SJSA1 (cell line): ENCODE measurements around the gene PSG6. TPM values are rescaled to one million over a fixed set of nuclear protein-coding genes. Genes with fewer than 3 reads are reported as not detected.
"Not testable (repeated sequence)": the region's sequence is repeated elsewhere in the genome, so short reads cannot be mapped to it uniquely, and the experiment has no call there.

Experiments
- DNase-seq, 2 experiments: peaks; one replicate each; pipeline ENCODE4 v3.0.0-alpha.2; 2015 to 2020; ENCODE audit warnings: low spot score in 2 of 2, low read depth in 1 of 2
- H3K27ac ChIP-seq: fragments of 250-450 bp; sonication (Bioruptor Pico); 2 replicates; pipeline ENCODE4 v1.5.1; 2020; ENCODE audit warnings: mild to moderate bottlenecking, moderate library complexity
- H3K27me3 ChIP-seq: fragments of 250-450 bp; sonication (Bioruptor Pico); replicated peaks from 2 replicates; pipeline ENCODE4 v1.5.1; 2020; ENCODE audit warnings: mild to moderate bottlenecking, moderate library complexity
- H3K36me3 ChIP-seq: fragments of 250-450 bp; sonication (Bioruptor Pico); 2 replicates; pipeline ENCODE4 v1.5.1; 2020; ENCODE audit warnings: mild to moderate bottlenecking
- H3K4me1 ChIP-seq: fragments of 250-450 bp; sonication (Bioruptor Pico); replicated peaks from 2 replicates; pipeline ENCODE4 v1.6.1; 2021; ENCODE audit warnings: mild to moderate bottlenecking
- H3K4me3 ChIP-seq: fragments of 250-450 bp; sonication (Bioruptor Pico); 2 replicates; pipeline ENCODE4 v1.5.1; 2020; ENCODE audit warnings: mild to moderate bottlenecking
- H3K9me3 ChIP-seq: fragments of 250-450 bp; sonication (Bioruptor Pico); replicated peaks from 2 replicates; pipeline ENCODE4 v1.5.1; 2020; ENCODE audit warnings: mild to moderate bottlenecking
- total RNA-seq: library from RNA; depleted of rRNA; stranded (reverse); fragments of >200 nt; shearing (Covaris generic); gene quantifications from 2 replicates; pipeline ENCODE4 v1.2.3, GENCODE V29; 2014; rRNA removed

The PSG6 gene
- total RNA-seq: not detected in 2 replicates

DNA sequence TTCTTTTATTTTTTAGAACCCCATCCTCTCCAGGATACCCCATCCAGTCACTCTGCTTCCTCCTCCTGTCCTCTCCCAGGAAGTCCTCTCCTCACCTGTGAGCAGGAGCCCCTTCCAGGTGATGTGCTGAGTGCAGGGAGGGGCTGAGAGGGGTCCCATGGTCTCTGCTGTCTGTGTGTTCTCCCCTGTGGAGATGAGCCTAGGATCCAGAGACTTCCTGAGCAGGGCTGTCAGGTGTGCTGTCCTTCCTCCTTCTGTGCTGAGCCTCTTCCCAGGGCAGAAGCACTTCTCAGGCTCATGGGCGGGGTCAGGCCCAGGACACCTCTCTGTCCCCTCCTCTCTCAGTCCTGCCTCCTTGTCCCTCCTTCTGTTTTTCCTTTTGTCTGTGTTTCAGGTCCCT is at the start of gene PSG6:
PSG6 (minus strand) TSS at position 261 of the 400 bp plus-strand sequence; CDS start at position 159, 102 bp downstream.
- H3K4me1 ChIP-seq, DNase-seq, H3K36me3 ChIP-seq, H3K4me3 ChIP-seq, H3K9me3 ChIP-seq, H3K27ac ChIP-seq, H3K27me3 ChIP-seq: not testable (repeated sequence)

DNA sequence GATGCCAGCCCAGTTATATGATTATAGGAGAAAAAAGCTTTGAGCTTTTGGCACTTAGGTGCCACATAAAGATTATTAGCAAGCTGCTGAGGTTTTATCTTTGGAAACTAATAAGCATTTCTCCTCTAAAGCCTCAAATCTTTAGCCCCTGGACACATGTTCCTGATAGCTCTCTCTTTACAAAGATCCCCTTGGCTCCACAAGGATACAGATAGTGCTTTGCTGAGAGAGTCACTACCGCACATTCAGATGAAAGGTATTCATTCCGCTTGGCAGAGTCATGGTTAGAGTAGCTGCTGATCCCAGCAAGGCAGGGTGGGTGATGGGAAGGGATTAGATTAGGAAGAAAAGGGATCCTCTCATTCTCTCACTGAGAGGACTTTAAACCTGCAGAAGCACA is 47.5 kb upstream of the PSG6 start:
- Histone ChIP-seq H3K27me3 (no peaks in the 10 kb centered on the region), H3K4me1 (peaks cover 6% of the 10 kb centered on the region), H3K27ac (peak overlapping the region; percentile 55; the same call in 1 of the 2 replicates), H3K36me3 (no peaks in the 10 kb centered on the region), H3K9me3 (no peaks in the 10 kb centered on the region), H3K4me3 (no peak overlapping the region)
- peak in 1 of 2 experiments; percentile 23 for DNase-seq

DNA sequence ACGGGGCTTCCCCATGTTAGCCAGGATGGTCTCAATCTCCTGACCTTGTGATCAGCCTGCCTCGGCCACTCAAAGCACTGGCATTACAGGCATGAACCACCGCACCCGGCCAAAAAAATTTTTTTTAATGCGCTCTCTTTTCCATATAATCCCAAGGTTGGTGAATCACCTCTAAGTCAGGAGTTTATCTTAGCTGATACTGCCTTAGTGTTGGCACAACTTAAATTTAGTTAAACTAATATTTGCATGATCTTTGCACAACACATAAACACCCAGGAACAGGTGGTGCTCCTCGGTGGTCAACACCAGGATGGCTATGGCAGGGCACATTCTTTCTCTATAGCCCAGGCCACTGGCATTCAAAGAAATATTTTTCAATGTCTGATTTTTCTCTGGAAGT is 43.4 kb upstream of the PSG6 start:
- Histone ChIP-seq H3K36me3 (no peaks in the 10 kb centered on the region), H3K4me1 (peaks cover 6% of the 10 kb centered on the region), H3K9me3 (no peaks in the 10 kb centered on the region), H3K4me3 (no peak overlapping the region), H3K27ac (no peak overlapping the region), H3K27me3 (no peaks in the 10 kb centered on the region)
- DNase-seq: no peak

DNA sequence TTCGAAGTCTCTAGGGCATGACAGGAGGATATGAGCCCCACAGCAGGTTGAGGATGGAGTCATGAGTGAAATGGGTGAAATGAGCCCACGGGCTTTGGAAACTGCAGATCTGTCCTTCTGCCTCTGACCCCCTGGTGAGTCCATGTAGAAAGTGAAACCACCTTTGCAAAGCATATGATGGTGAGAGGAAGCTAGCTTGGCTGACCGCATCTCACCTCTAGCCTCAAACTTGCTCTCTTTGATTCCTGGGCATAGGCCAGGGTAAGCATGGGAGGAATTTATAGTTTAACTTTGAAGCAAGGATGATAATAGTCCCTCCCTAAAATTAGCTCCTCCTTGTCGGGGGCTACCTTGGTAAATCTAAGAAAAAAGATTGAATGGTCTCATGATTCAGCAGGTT is 34.4 kb upstream of the PSG6 start:
- H3K4me3 ChIP-seq, H3K27me3 ChIP-seq, H3K36me3 ChIP-seq, DNase-seq, H3K4me1 ChIP-seq, H3K27ac ChIP-seq, H3K9me3 ChIP-seq: not testable (repeated sequence)

DNA sequence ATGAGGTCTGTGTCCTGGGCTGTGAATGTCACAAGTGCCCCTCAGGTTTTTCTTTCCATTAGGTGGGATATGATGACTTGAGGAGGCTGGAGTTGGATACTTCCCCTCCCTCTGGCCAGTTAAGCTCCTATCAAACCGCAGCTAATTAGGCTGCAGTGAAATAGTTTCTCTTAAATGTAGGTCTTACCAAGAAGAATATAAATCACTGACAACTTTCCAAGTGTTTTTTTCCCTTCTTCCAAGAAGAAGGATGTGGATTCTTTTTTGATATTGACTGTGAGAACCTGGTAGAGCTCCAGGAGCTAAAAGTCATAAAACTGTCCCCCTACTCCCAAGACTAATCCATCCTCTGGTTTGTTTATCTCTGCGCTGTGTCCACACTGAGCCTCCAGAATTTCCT is 33.8 kb upstream of the PSG6 start:
- not testable (repeated sequence) for H3K36me3 ChIP-seq, H3K4me1 ChIP-seq, H3K27me3 ChIP-seq, H3K4me3 ChIP-seq, DNase-seq, H3K9me3 ChIP-seq, H3K27ac ChIP-seq

DNA sequence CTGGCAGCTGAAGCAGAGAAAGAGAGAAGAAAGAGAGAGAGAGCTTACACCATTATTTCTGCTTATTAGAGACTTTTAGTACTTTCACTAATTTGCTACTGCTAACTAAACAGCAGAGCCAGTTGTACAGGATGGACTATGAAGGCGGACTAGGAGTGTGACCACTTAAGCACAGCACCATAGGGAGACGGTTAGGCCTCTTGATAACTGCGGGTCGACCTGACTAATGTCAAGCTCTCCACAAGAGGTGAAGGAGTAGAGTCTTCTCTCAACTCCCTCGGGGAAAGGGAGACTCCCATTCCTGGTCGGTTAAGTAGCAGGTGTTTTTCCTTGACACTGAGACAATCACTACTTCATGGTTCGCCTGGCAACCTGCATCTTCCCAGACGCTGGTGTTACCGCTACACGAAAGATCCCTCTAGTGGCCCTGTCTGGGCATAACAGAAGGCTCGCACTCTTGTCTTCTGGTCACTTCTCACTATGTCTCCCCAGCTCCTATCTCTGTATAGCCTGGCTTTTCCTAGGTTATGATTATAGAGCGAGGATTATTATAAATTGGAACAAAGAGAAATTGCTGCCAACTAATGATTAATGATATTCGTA is 24.6 kb upstream of the PSG6 start:
- H3K4me1 ChIP-seq: no peaks in the 10 kb centered on the region
- H3K9me3 ChIP-seq: no peaks in the 10 kb centered on the region
- H3K4me3 ChIP-seq: no peak overlapping the region
- H3K36me3 ChIP-seq: no peaks in the 10 kb centered on the region
- DNase-seq: no peak
- no peaks in the 10 kb centered on the region for H3K27me3 ChIP-seq
- H3K27ac ChIP-seq: no peak overlapping the region

DNA sequence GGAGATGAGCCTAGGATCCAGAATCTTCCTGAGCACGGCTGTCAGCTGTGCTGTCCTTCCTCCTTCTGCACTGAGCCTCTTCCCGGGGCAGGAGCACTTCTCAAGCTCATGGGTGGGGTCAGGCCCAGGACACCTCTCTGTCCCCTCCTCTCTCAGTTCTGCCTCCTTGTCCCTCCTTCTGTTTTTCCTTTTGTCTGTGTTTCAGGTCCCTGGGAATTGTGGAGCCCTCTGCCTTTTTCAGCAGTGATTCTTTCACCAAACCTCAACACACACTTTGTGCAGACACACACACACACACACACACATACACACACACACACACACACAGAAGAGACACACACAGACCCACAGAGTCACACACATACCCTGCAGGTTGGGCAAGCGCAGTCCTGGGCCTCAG is 19.4 kb upstream of the PSG6 start, which contains the start of gene PSG7:
PSG7 (minus strand) TSS at position 101 of the 400 bp plus-strand sequence. CDS start 131 bp downstream, outside the sequence.
- H3K4me1 ChIP-seq: peaks cover 17% of the 10 kb centered on the region
- not testable (repeated sequence) for H3K36me3 ChIP-seq, H3K9me3 ChIP-seq, H3K4me3 ChIP-seq, DNase-seq, H3K27me3 ChIP-seq, H3K27ac ChIP-seq

DNA sequence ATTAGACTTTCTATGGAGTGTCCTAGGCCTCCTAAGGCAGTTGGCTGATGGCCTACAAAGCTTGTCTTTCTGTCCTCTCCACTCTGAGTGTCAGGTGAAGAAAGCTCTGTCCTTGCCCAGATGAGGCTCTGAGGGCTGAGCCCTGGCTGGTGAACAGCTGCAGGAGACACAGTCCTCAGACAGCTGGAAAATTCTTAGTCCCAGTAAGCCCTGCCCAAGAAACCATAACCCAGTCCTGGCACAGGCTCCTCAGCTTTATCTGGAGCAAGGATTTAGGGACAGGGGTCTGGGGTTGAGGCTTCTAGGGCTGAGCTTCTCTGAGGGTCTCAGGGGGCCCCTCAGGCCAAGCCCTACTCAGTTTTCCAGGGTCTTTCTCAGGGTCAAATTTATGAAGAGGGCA is 17.0 kb upstream of the PSG6 start:
- not testable (repeated sequence) for H3K36me3 ChIP-seq, H3K4me3 ChIP-seq, H3K27ac ChIP-seq, H3K27me3 ChIP-seq, DNase-seq, H3K9me3 ChIP-seq
- H3K4me1 ChIP-seq: peaks cover 22% of the 10 kb centered on the region

DNA sequence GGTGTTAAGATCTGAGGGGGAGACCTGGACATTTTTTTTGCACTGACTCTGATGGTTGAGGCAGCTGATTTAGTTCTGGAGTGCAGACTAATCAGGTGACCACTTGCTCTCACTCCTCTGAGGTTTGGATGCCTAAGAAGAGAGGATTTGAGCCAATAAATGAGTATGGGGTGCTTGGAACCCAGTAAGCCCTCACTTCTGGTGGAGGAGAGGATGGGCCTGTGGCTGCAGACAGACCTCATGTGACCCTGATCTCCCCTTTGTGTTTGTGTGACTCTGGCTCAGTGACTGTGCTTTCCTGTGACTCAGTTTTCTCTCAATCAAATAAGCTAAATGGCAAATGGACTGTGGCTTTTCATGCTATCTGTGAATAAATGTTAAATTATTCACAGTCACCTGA is 16.5 kb upstream of the PSG6 start:
- not testable (repeated sequence) for H3K9me3 ChIP-seq, H3K4me3 ChIP-seq, H3K36me3 ChIP-seq, H3K27ac ChIP-seq, DNase-seq, H3K27me3 ChIP-seq
- H3K4me1 ChIP-seq: peaks cover 22% of the 10 kb centered on the region

DNA sequence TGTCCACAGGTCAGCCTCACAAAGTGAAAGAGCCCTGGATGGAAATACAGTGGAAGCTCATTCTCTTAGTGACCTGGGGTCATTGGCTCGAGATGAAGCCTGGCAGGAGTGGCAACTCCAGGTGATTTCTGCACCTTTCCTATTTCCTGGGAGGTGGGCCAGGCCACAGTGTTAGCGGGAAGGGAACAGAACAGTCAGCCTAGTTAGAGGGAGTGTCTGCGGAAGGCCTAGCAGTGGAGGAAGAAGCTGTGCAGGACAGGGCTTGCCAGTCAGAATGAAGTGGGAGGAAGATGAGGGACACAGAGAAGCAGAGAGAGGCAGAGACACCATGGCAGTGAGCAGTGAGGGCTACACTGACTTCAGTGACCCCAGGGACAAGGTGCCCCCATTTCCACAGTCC is 15.7 kb upstream of the PSG6 start:
- not testable (repeated sequence) for H3K36me3 ChIP-seq, H3K9me3 ChIP-seq, DNase-seq, H3K4me3 ChIP-seq, H3K27me3 ChIP-seq
- peaks cover 22% of the 10 kb centered on the region for H3K4me1 ChIP-seq
- H3K27ac ChIP-seq: peak overlapping the region; percentile 88

DNA sequence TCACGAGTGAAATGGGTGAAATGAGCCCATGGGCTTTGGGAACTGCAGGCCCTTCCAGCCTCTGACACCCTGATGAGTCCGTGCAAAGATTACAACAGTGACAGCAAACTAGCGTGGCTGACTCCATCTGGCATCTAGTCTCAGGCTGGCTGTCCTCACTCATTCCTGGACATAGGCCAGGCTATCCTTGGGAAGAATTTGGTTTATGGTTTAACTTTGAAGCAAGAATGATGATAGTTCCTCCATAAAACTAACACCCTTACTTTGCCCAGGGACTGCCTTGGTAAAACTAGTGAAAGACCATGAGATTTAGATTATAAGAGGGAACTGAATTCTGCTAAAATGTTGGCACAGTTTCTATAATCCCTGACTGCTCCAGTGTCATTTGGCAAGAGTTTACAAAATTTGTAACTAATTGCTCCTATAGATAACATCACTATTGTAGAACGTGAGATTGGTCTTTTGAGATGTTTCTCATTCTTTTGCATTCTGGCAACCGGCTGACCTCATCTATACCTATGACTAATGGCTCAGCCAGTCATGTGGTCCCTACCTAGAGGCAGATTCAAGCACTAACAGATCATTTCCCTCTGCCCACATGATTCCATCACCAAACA is 14.9 kb upstream of the PSG6 start:
- not testable (repeated sequence) for H3K36me3 ChIP-seq, H3K4me3 ChIP-seq, H3K27me3 ChIP-seq, H3K9me3 ChIP-seq
- Histone ChIP-seq H3K27ac (peak overlapping the region; percentile 88), H3K4me1 (peaks cover 22% of the 10 kb centered on the region)
- DNase-seq: peak; percentile 81 to 86

DNA sequence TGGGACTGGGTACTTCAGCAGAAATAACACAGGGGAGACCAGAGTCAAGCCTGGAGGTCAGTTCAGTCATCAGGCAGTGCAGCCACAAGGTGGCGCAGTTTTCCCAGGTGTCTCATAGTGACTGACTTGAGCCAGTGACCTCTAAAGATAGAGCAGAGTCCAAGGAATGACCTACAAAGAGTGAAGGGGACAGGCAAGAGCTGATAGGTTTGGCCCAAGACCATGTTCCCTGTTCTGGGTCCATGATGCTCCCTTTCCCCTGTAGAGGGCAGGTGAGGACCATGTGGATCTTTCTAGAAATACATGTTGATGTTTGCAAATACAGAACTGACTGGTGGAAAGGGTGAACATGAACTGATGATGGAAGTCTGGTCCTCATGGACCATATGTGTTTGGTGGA is 12.5 kb upstream of the PSG6 start:
- not testable (repeated sequence) for H3K27ac ChIP-seq

DNA sequence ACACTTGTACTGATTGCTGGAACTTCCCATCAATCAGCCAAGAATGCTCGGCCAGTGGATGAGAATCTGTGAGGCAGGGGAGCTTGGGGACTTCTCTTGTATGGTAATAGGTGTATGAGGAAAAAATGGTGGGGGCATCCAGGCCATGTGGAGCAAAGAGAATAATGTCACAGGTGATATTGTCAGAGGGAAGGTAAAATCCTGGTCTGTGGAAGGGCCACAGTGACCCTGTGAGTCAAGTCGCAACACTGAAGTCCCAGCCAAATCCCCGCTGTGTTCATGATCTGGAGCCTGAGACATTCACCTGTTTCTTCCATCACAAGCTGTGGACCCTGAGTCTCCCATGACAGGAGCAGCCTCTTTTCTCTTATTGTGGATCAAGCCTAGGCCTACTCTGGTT is 11.2 kb upstream of the PSG6 start:
- DNase-seq: no peak
- H3K4me1 ChIP-seq: peaks cover 22% of the 10 kb centered on the region
- H3K27ac ChIP-seq: no peak overlapping the region
- H3K4me3 ChIP-seq: no peak overlapping the region
- no peaks in the 10 kb centered on the region for H3K36me3 ChIP-seq
- H3K27me3 ChIP-seq: no peaks in the 10 kb centered on the region
- H3K9me3 ChIP-seq: no peaks in the 10 kb centered on the region

More for the DNA sequence above, 12.5 kb upstream of the PSG6 start:
- DNase-seq: peak; percentile 34 to 65
- not testable (repeated sequence) for H3K4me3 ChIP-seq, H3K36me3 ChIP-seq, H3K9me3 ChIP-seq, H3K27me3 ChIP-seq
- peaks cover 22% of the 10 kb centered on the region for H3K4me1 ChIP-seq

DNA sequence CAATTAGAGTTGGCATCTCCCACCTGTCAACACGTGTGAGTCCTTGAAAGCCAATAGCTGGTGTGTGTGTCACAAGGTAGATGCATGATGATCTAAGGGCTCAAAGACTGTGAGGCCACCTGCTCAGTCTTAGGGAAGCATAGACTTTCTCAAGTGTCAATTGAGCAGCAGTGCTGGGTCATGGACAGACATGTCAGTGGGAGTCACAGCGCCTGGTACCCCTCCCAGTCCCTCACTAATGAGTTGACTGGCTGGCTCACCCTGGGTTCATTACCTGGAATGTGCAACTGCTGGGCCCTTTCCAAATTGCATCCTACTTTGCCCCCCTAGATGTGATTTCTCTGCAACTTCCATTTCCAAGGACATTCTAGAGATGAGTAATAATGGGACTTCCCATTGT is 9.1 kb upstream of the PSG6 start:
- Histone ChIP-seq H3K4me3 (no peak overlapping the region), H3K9me3 (no peaks in the 10 kb centered on the region), H3K27me3 (no peaks in the 10 kb centered on the region), H3K36me3 (no peaks in the 10 kb centered on the region), H3K4me1 (peaks cover 3% of the 10 kb centered on the region; the same call in 1 of the 2 replicates), H3K27ac (no peak overlapping the region)
- DNase-seq: no peak

DNA sequence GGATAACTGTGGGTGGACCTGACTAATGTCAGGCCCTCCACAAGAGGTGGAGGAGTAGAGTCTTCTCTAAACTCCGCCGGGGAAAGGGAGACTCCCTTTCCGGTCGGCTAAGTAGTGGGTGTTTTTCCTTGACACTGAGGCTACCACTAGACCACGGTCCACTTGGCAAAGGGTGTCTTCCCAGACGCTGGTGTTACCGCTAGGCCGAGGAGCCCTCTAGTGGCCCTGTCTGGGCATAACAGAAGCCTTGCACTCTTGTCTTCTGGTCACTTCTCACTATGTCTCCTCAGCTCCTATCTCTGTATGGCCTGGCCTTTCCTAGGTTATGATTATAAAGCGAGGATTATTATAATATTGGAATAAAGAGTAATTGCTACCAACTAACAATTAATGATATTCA is 5.4 kb upstream of the PSG6 start:
- not testable (repeated sequence) for H3K27ac ChIP-seq, H3K4me3 ChIP-seq, H3K27me3 ChIP-seq, H3K4me1 ChIP-seq, H3K36me3 ChIP-seq, H3K9me3 ChIP-seq
- DNase-seq: peak; percentile 50 to 75
